Stomach (tissue), 4 donors: ENCODE measurements around the gene SYNE4.

Experiments
- CTCF ChIP-seq, 7 experiments: fragments of 450-650 bp in 4 of 7; fragments of 200-600 bp in 3 of 7; sonication (generic) in 3 of 7; IDR thresholded peaks; one replicate each; pipeline ENCODE4 v1.5.1; 2016 to 2019; ENCODE audit warnings: antibody characterized with exemption in 7 of 7, control low read depth in 2 of 7, mild to moderate bottlenecking in 1 of 7
- POLR2A ChIP-seq, 4 donors: fragments of 450-650 bp; IDR thresholded peaks; one replicate each; pipeline ENCODE4 v1.6.1; 2016; ENCODE audit warnings: antibody characterized with exemption in 4 of 4, control low read depth in 2 of 4, mild to moderate bottlenecking in 1 of 4, moderate library complexity in 1 of 4
- POLR2AphosphoS5 ChIP-seq, 3 donors: sonication (generic); formaldehyde crosslinking; IDR thresholded peaks; one replicate each; pipeline ENCODE4 v1.6.1; 2016; ENCODE audit warnings: antibody characterized with exemption in 3 of 3

GRCh38 chr19:36009220-36009619, 607 bp upstream of the SYNE4 start:
- no peak for TF ChIP-seq CTCF (IDR thresholded peaks at IDR 0.05)
- TF ChIP-seq POLR2AphosphoS5 (IDR thresholded peaks at IDR 0.05): peak; percentile 23 to 66 (median 51)
- no peak for TF ChIP-seq POLR2A (IDR thresholded peaks at IDR 0.05)
